ENCODE results near the gene KRT78. TPM values are rescaled to one million over a fixed set of nuclear protein-coding genes. Genes with fewer than 3 reads are reported as not detected.
A peak's percentile ranks its signal among the peaks of the same experiment; 100 is the strongest.

Gene KRT78
- polyA plus RNA-seq, 2 of the 4 experiments (the other 2 are of a cell fraction), result 0.09 to 0.12 TPM

- H3K4me1 ChIP-seq, result peaks cover 37% of the 10 kb centered on the region
- FAIRE-seq (no peak), ATAC-seq (no peak), DNase-seq (ENCODE audit: low read depth in 1 of 2, low spot score in 1 of 2) (no peak)
- no peak overlapping the region for H3K4me2 ChIP-seq
- TF ChIP-seq TFCP2L1 (CRISPR knock-in tag; IDR thresholded peaks at IDR 0.05), result no peak
- TF ChIP-seq BHLHE40 (IDR thresholded peaks at IDR 0.05; ENCODE audit: low read depth, low read length), result no peak
- TF ChIP-seq EHMT2 (IDR thresholded peaks at IDR 0.05; ENCODE audit: low read depth), result no peak
- TF ChIP-seq HES2 (IDR thresholded peaks at IDR 0.05), result no peak
- TF ChIP-seq NFE2L2 (conservative IDR thresholded peaks at IDR 0.05; ENCODE audit: low read length), result no peak
- no peak for TF ChIP-seq FOSB (CRISPR knock-in tag; IDR thresholded peaks at IDR 0.05)
- no peak for TF ChIP-seq JUN (IDR thresholded peaks at IDR 0.05)
- TF ChIP-seq ELK1 (IDR thresholded peaks at IDR 0.05; ENCODE audit: low read depth, low read length), result no peak
- TF ChIP-seq ZSCAN20 (CRISPR knock-in tag; IDR thresholded peaks at IDR 0.05), result no peak
- TF ChIP-seq HOXB13 (CRISPR knock-in tag; IDR thresholded peaks at IDR 0.05; ENCODE audit: low read depth), result no peak
- TF ChIP-seq HOXA7 (CRISPR knock-in tag; IDR thresholded peaks at IDR 0.05), result no peak
- TF ChIP-seq ZC3H11A (IDR thresholded peaks at IDR 0.05), result no peak
- no peak for TF ChIP-seq HEYL (CRISPR knock-in tag; IDR thresholded peaks at IDR 0.05)
- TF ChIP-seq RCOR1 (IDR thresholded peaks at IDR 0.05; ENCODE audit: low read depth, low read length), result no peak
- no peak for TF ChIP-seq RARB (CRISPR knock-in tag; IDR thresholded peaks at IDR 0.05)
- TF ChIP-seq ZFP36 (IDR thresholded peaks at IDR 0.05; ENCODE audit: borderline replicate concordance, partially characterized antibody), result no peak
- no peak for TF ChIP-seq CHD4 (IDR thresholded peaks at IDR 0.05; ENCODE audit: borderline replicate concordance)
- POLR2A ChIA-PET, result no interaction called here
- 87% methylated on average over 5 of the region's 5 CpGs for WGBS (ENCODE audit: missing lambda C conversion rate)
- H3K4me3 ChIP-seq, result no peak overlapping the region
- CTCF ChIA-PET, result interaction anchor here (0.6 to 1.3 kb wide), 4 partner anchors 13 to 769 kb away, joined by 3 to 4 read pairs (median 4); no protein-coding TSS in a partner anchor
- H3K27ac ChIP-seq, result 0 out of 6 replicates have a peak overlapping the region, but pooled peaks of 1 of the 2 experiments have one; percentile 25
- H3K9me3 ChIP-seq, result no peaks in the 10 kb centered on the region
These were observed 54.1 kb downstream of the KRT78 start for GRCh38 chr12:52794479-52795331.

GRCh38 chr12:52792185-52793029, 56.4 kb downstream of the KRT78 start:
- no peak for TF ChIP-seq FOSB (CRISPR knock-in tag; IDR thresholded peaks at IDR 0.05)
- TF ChIP-seq KDM5A (IDR thresholded peaks at IDR 0.05), result no peak
- TF ChIP-seq ZC3H11A (IDR thresholded peaks at IDR 0.05), result no peak
- no peak for TF ChIP-seq GATA3 (IDR thresholded peaks at IDR 0.05; ENCODE audit: borderline replicate concordance)
- no peak for TF ChIP-seq BCL3 (IDR thresholded peaks at IDR 0.05)
- TF ChIP-seq CBX2 (IDR thresholded peaks at IDR 0.05; ENCODE audit: borderline replicate concordance, low read depth), result no peak
- TF ChIP-seq ZFP36 (IDR thresholded peaks at IDR 0.05; ENCODE audit: borderline replicate concordance, partially characterized antibody), result no peak
- TF ChIP-seq EHMT2 (IDR thresholded peaks at IDR 0.05; ENCODE audit: low read depth), result no peak
- no peak for TF ChIP-seq HOXB13 (CRISPR knock-in tag; IDR thresholded peaks at IDR 0.05; ENCODE audit: low read depth)
- TF ChIP-seq HDAC2 (IDR thresholded peaks at IDR 0.05), result no peak
- no peak for TF ChIP-seq ZSCAN20 (CRISPR knock-in tag; IDR thresholded peaks at IDR 0.05)
- TF ChIP-seq CBX8 (IDR thresholded peaks at IDR 0.05), result no peak
- no peak for TF ChIP-seq HEYL (CRISPR knock-in tag; IDR thresholded peaks at IDR 0.05)
- no peak for TF ChIP-seq TFCP2L1 (CRISPR knock-in tag; IDR thresholded peaks at IDR 0.05)
- TF ChIP-seq, protein P1, sequence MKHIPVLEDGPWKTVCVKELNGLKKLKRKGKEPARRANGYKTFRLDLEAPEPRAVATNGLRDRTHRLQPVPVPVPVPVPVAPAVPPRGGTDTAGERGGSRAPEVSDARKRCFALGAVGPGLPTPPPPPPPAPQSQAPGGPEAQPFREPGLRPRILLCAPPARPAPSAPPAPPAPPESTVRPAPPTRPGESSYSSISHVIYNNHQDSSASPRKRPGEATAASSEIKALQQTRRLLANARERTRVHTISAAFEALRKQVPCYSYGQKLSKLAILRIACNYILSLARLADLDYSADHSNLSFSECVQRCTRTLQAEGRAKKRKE (CRISPR knock-in tag; IDR thresholded peaks at IDR 0.05; ENCODE audit: low read depth), result no peak
- TF ChIP-seq PBX3 (IDR thresholded peaks at IDR 0.05), result no peak
- no peak for TF ChIP-seq PHF8 (IDR thresholded peaks at IDR 0.05; ENCODE audit: borderline replicate concordance, low read depth)
- TF ChIP-seq FOXS1 (CRISPR knock-in tag; IDR thresholded peaks at IDR 0.05), result no peak
- no peak for TF ChIP-seq BHLHE40 (IDR thresholded peaks at IDR 0.05; ENCODE audit: low read depth, low read length)
- POLR2A ChIA-PET, result no interaction called here
- Histone ChIP-seq H3K4me1 (peaks cover 14% of the 10 kb centered on the region), H3K9me3 (no peaks in the 10 kb centered on the region), H3K4me2 (no peak overlapping the region), H3K27ac (no peak overlapping the region), H3K4me3 (no peak overlapping the region)
- WGBS (ENCODE audit: missing lambda C conversion rate), result 82% methylated on average over 10 of the region's 10 CpGs
- FAIRE-seq (no peak), DNase-seq (ENCODE audit: low read depth in 1 of 2, low spot score in 1 of 2) (no peak), ATAC-seq (no peak)
- CTCF ChIA-PET, result interaction anchor here (1.1 to 3.0 kb wide), 4 partner anchors 11 to 73 kb away, joined by 3 to 7 read pairs (median 6); no protein-coding TSS in a partner anchor

Data from A549 (cell line).